Measurements from ENCODE around the gene KLHL36. TPM values are rescaled to one million over a fixed set of nuclear protein-coding genes. Genes with fewer than 3 reads are reported as not detected.
A peak's percentile ranks its signal among the peaks of the same experiment; 100 is the strongest.

Gene KLHL36
- total RNA-seq, 1 experiment from 2014 or later: 56.1 TPM

- no peak for DNase-seq (ENCODE audit: low spot score)
- Mint-ChIP-seq H3K27ac (no peak overlapping the region), H3K4me1 (peaks cover 20% of the 10 kb centered on the region), H3K36me3 (peaks cover 20% of the 10 kb centered on the region; the same call in 1 of the 2 replicates), H3K4me3 (peak overlapping the region; percentile 73), H3K27me3 (ENCODE audit: low read depth) (peaks cover 19% of the 10 kb centered on the region), H3K9me3 (no peaks in the 10 kb centered on the region)
- TF ChIP-seq SP1 (CRISPR knock-in tag; conservative IDR thresholded peaks at IDR 0.05) (no peak), KAT7 (CRISPR knock-in tag; IDR thresholded peaks at IDR 0.05; ENCODE audit: borderline replicate concordance) (no peak), CREM (CRISPR knock-in tag; IDR thresholded peaks at IDR 0.05) (no peak), USF1 (CRISPR knock-in tag; IDR thresholded peaks at IDR 0.05) (no peak), NR1H2 (CRISPR knock-in tag; IDR thresholded peaks at IDR 0.05) (no peak), GABPB1 (CRISPR knock-in tag; IDR thresholded peaks at IDR 0.05) (no peak), RELA (CRISPR knock-in tag; IDR thresholded peaks at IDR 0.05; ENCODE audit: borderline replicate concordance) (no peak), ZNF219 (CRISPR knock-in tag; IDR thresholded peaks at IDR 0.05; ENCODE audit: borderline replicate concordance) (no peak), EMX1 (CRISPR knock-in tag; IDR thresholded peaks at IDR 0.05) (no peak), NFYB (CRISPR knock-in tag; conservative IDR thresholded peaks at IDR 0.05; ENCODE audit: low read depth) (no peak), CDX4 (CRISPR knock-in tag; IDR thresholded peaks at IDR 0.05; ENCODE audit: borderline replicate concordance) (no peak), FOXK1 (CRISPR knock-in tag; IDR thresholded peaks at IDR 0.05) (no peak)
- ChIA-PET POLR2A (interaction anchor here (0.6 kb wide), 1 partner anchor 270 kb away, joined by 4 read pairs; no protein-coding TSS in a partner anchor), CTCF (interaction anchor here (0.7 to 3.9 kb wide), 4 partner anchors 23 to 852 kb away, joined by 3 to 23 read pairs (median 10); no protein-coding TSS in a partner anchor)
- no peak for ATAC-seq
Measured at GRCh38 chr16:84649511-84649861, 1.2 kb downstream of the KLHL36 start.

- Mint-ChIP-seq H3K4me3 (peak overlapping the region; percentile 41), H3K9me3 (no peaks in the 10 kb centered on the region), H3K36me3 (peaks cover 24% of the 10 kb centered on the region), H3K4me1 (peaks cover 20% of the 10 kb centered on the region), H3K27ac (no peak overlapping the region; the same call in 1 of the 2 replicates), H3K27me3 (ENCODE audit: low read depth) (peaks cover 19% of the 10 kb centered on the region)
- ATAC-seq (no peak), DNase-seq (ENCODE audit: low spot score) (no peak)
- ChIA-PET CTCF (interaction anchor here (0.7 to 3.9 kb wide), 4 partner anchors 22 to 852 kb away, joined by 3 to 23 read pairs (median 10); no protein-coding TSS in a partner anchor), POLR2A (no interaction called here)
- TF ChIP-seq ARID4B (CRISPR knock-in tag; IDR thresholded peaks at IDR 0.05; ENCODE audit: borderline replicate concordance) (no peak), KAT7 (CRISPR knock-in tag; IDR thresholded peaks at IDR 0.05; ENCODE audit: borderline replicate concordance) (no peak), ZMAT4 (CRISPR knock-in tag; IDR thresholded peaks at IDR 0.05) (no peak), SOX15 (CRISPR knock-in tag; IDR thresholded peaks at IDR 0.05) (no peak), NR3C1 (CRISPR knock-in tag; conservative IDR thresholded peaks at IDR 0.05; ENCODE audit: low read depth) (no peak), AFF4 (CRISPR knock-in tag; IDR thresholded peaks at IDR 0.05; ENCODE audit: borderline replicate concordance) (no peak), FOXP4 (CRISPR knock-in tag; IDR thresholded peaks at IDR 0.05) (no peak)
Measured at GRCh38 chr16:84650062-84650991, 2.0 kb downstream of the KLHL36 start.
